Transverse colon (tissue), 4 donors: ENCODE data around the gene JSRP1.

Experiments
- CTCF ChIP-seq, 5 experiments: fragments of 200-600 bp in 3 of 5; fragments of 450-650 bp in 2 of 5; sonication (generic) in 3 of 5; IDR thresholded peaks; 1 replicate in 2 of 5; 2 replicates in 3 of 5; pipeline ENCODE4 v1.5.1; 2016 to 2017; ENCODE audit warnings: antibody characterized with exemption in 5 of 5, inconsistent platforms in 3 of 5, mild to moderate bottlenecking in 2 of 5, moderate library complexity in 1 of 5
- POLR2A ChIP-seq: fragments of 450-650 bp; IDR thresholded peaks from one replicate; pipeline ENCODE4 v1.6.1; 2016; ENCODE audit warnings: antibody characterized with exemption, mild to moderate bottlenecking, moderate library complexity
- POLR2AphosphoS5 ChIP-seq, 3 donors: sonication (generic); formaldehyde crosslinking; IDR thresholded peaks; one replicate each; pipeline ENCODE4 v1.6.1; 2016; ENCODE audit warnings: antibody characterized with exemption in 3 of 3

- TF ChIP-seq CTCF (IDR thresholded peaks at IDR 0.05) (peak in 1 of 5 experiments; percentile 13), POLR2AphosphoS5 (IDR thresholded peaks at IDR 0.05) (peak; percentile 8 to 46 (median 36)), POLR2A (no peak)
Observed at GRCh38 chr19:2212861-2213711, 43.1 kb downstream of the JSRP1 start.
